ENCODE results near the gene PLA2G4F.

Gene PLA2G4F

GRCh38 chr15:42156243-42156922, at the start of gene PLA2G4F:
Gene PLA2G4F (minus strand): TSS chr15:42156636. CDS start chr15:42156549, 87 bp downstream.
- no peak for DNase-seq

- peak; percentile 19 for DNase-seq
Measured at GRCh38 chr15:42203891-42204290, 47.5 kb upstream of the PLA2G4F start.

- no peak for DNase-seq
Measured at GRCh38 chr15:42202653-42203052, 46.2 kb upstream of the PLA2G4F start.

GRCh38 chr15:42201801-42202200, 45.4 kb upstream of the PLA2G4F start:
- no peak for DNase-seq

- DNase-seq = no peak
Measured at GRCh38 chr15:42199126-42199525, 42.7 kb upstream of the PLA2G4F start.

GRCh38 chr15:42198516-42198915, 42.1 kb upstream of the PLA2G4F start:
- DNase-seq = no peak

GRCh38 chr15:42194513-42194912, 38.1 kb upstream of the PLA2G4F start:
- no peak for DNase-seq

- DNase-seq = no peak
Measured at GRCh38 chr15:42193383-42193782, 36.9 kb upstream of the PLA2G4F start.

- DNase-seq = no peak
Measured at GRCh38 chr15:42191610-42192346, 35.3 kb upstream of the PLA2G4F start.

- no peak for DNase-seq
Measured at GRCh38 chr15:42190370-42190769, 33.9 kb upstream of the PLA2G4F start.

GRCh38 chr15:42185801-42186200, 29.4 kb upstream of the PLA2G4F start:
- DNase-seq = no peak

- DNase-seq = no peak
Measured at GRCh38 chr15:42184736-42185135, 28.3 kb upstream of the PLA2G4F start.

- DNase-seq = no peak
Measured at GRCh38 chr15:42184296-42184695, 27.9 kb upstream of the PLA2G4F start.

GRCh38 chr15:42182961-42183360, 26.5 kb upstream of the PLA2G4F start:
- DNase-seq = no peak

GRCh38 chr15:42182328-42182886, 26.0 kb upstream of the PLA2G4F start:
- no peak for DNase-seq

- DNase-seq = no peak
Measured at GRCh38 chr15:42178056-42178455, 21.6 kb upstream of the PLA2G4F start.

GRCh38 chr15:42175671-42176070, 19.2 kb upstream of the PLA2G4F start:
- no peak for DNase-seq

GRCh38 chr15:42172475-42172874, 16.0 kb upstream of the PLA2G4F start:
- DNase-seq = no peak

GRCh38 chr15:42171795-42172194, 15.4 kb upstream of the PLA2G4F start:
- no peak for DNase-seq

GRCh38 chr15:42171122-42171521, 14.7 kb upstream of the PLA2G4F start:
- DNase-seq = no peak

GRCh38 chr15:42166225-42166940, 9.9 kb upstream of the PLA2G4F start:
- no peak for DNase-seq

- DNase-seq = no peak
Measured at GRCh38 chr15:42165106-42165505, 8.7 kb upstream of the PLA2G4F start.

GRCh38 chr15:42163947-42164550, 7.6 kb upstream of the PLA2G4F start:
- DNase-seq = no peak
